ENCODE measurements around the gene ZNF225.
"Not testable (repeated sequence)": the region's sequence is repeated elsewhere in the genome, so short reads cannot be mapped to it uniquely, and the experiment has no call there.

The ZNF225 gene

GRCh38 chr19:44113138-44113783 is at the start of gene ZNF225:
Gene ZNF225 (plus strand): TSS chr19:44113399. CDS start chr19:44115828, 2,429 bp downstream.
- peak in 57 of 58 donors; percentile 68 to 100 (median 97) for DNase-seq

GRCh38 chr19:44066305-44066704 is 46.9 kb upstream of the ZNF225 start:
- no peak for DNase-seq

- no peak for DNase-seq
These were observed 43.8 kb upstream of the ZNF225 start for GRCh38 chr19:44069415-44069814.

DNA sequence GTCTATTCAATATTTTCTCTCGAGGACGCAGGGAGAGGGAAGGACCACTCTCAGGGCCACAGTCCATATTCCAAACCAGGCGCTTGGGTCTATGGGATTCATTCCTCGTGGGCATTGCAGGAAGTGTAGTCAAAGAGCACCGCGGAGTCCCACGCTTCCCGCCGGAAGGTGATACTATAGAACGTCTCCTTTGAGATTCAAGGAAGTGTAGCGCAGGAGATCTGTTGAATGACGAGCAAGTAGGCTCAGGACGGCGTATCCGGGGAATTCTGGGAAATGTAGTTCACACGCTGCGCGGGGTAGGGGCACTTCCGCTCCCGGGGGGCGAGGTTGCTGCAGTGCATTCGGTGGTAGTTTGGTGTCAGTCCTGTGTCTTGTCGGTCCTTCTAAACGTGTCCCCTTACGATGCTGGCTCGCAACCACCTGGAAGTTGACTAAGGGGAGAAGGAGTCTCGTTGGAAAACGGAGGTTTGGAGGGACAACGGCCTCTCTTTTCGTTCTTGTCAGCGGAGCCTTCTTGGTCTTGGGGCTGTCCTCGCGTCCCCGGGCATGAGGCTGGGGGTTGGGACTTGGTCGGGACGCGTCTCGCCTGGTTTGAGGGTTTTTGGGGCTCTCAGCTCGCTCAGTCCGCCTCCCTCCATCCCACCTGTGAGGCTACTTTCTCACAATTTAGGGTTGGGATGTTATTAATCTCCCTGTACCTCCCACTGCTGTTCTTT is 41.2 kb upstream of the ZNF225 start, which contains the start of gene ZNF284:
TSS of gene ZNF284 (plus strand) at position 336 of the 719 bp plus-strand sequence. CDS start 4,231 bp downstream, outside the sequence.
- peak in 57 of 58 donors; percentile 34 to 96 (median 85) for DNase-seq

- DNase-seq, result no peak
These were observed 40.4 kb upstream of the ZNF225 start for GRCh38 chr19:44072543-44073401.

- no peak for DNase-seq
These were observed 36.9 kb upstream of the ZNF225 start for GRCh38 chr19:44076325-44076724.

DNA sequence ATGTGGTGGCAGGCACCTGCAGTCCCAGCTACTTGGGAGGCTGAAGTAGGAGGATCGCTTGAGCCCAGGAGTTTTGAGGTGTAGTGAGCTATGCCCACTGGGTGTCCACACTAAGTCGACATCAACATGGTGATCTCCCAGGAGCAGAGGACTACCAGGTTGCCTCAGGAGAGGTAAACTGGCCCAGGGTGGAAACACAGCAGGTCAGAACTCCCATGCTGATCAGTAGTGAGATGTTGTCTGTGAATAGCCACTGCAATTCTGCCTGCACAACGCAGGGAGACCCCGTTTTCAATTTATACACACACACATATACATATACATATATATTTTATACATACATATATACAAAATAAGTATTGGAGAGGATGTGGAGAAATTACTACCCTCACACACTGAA is 21.1 kb upstream of the ZNF225 start:
- DNase-seq, result no peak

DNA sequence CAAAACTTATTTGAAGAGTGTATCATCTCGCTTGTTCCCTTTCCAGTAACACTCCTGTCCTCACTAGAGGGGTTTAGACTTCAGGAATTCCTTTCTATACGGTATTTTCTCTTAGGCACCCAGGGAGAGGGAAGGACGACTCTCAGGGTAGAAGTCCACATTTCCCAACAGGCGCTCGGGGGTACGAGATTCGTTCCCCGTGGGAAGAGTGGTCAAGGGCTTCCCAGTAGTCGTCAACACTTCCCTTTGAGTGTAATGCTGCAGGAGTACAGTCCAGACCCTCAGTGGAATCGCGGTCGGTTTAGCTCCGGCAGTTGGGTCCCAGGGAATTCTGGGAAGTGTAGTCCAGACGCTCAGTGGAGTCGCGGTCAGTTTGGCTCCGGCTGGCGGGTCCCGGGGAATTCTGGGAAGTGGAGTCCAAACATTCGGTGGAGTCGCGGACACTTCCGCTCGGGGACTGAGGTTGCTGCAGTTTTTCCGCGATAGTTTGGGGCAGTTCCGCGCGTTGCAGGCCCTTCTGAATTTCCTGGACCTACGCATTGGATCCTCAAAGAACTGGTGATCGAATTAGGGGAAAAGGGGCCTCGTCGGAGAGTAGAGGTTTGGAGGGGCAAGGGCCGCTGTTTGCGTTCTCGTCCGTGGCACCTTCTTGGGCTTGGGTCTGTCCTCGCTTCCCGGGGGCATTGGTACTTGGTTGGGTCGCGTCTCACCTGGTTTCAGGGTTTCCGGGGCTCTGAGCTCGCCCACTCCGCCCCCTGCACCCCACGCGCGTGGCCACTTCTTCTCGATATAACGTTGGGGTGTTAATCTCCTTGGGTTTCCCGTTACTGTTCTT is 19.1 kb upstream of the ZNF225 start, which contains the start of gene ZNF224:
TSS of gene ZNF224 (plus strand) at position 431 of the 835 bp plus-strand sequence. CDS start 3,513 bp downstream, outside the sequence.
- peak in 57 of 58 donors; percentile 48 to 96 (median 89) for DNase-seq

GRCh38 chr19:44107751-44108150 is 5.4 kb upstream of the ZNF225 start:
- DNase-seq, result no peak

DNA sequence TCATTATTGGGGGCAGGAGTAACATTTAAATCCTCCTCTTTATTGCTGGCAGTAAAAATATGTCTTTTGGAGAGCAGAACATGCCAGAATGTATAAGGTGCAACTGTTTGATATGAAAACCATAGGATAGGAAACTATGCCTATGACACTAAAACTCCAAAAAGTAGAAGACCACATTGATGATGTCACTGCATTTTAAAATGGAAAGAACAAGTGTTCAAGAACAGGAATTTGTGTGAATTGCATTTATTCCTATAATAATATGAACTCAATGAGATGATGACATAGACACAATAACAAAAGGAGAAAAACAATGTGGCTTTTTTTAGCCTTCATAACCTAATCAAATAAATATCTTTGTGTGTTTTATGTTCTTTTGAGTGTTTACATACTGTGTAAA is 3.7 kb upstream of the ZNF225 start:
- DNase-seq, result no peak

DNA sequence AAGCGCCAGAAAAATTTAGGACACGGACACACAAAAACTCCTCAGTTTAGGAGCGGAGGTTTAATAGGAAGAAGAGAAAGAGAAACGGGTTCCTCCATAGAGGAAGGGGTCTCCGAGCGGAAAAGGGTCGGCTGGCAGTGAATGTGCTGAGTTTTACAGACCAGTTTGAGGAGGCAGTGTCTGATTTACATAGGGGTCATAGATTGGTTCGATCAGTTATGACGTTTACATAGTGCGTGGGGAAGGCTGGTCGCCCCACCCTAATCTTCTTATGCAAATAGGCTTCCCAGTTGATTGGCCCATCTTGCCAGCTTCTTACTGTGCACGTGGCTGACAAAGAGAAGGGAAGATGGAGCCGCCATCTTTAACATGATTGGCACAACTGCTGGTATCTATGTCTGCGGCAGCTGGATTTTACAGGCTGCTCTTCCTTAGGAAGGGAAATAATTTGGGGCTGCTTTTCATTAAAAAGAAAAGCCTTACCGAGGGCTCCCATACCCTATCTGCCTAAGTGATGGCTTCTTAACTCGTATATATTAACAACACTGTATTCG is 1.2 kb upstream of the ZNF225 start:
- peak in 8 of 58 donors; percentile 3 to 24 (median 7) for DNase-seq

GRCh38 chr19:44112802-44113137 is 429 bp upstream of the ZNF225 start:
- no peak for DNase-seq

- peak in 6 of 58 donors; percentile 4 to 42 (median 13) for DNase-seq
These were observed 688 bp downstream of the ZNF225 start for GRCh38 chr19:44113784-44114390.

- not testable (repeated sequence) for DNase-seq
These were observed 8.0 kb downstream of the ZNF225 start for GRCh38 chr19:44121162-44121561.

GRCh38 chr19:44131955-44132354 is 18.8 kb downstream of the ZNF225 start:
- no peak for DNase-seq

- peak in 57 of 58 donors; percentile 22 to 92 (median 81) for DNase-seq
These were observed 28.2 kb downstream of the ZNF225 start, which contains the start of gene ZNF234 for GRCh38 chr19:44141191-44142058. Gene ZNF234 (plus strand): TSS chr19:44141554. CDS start chr19:44144633, 3,079 bp downstream.

DNA sequence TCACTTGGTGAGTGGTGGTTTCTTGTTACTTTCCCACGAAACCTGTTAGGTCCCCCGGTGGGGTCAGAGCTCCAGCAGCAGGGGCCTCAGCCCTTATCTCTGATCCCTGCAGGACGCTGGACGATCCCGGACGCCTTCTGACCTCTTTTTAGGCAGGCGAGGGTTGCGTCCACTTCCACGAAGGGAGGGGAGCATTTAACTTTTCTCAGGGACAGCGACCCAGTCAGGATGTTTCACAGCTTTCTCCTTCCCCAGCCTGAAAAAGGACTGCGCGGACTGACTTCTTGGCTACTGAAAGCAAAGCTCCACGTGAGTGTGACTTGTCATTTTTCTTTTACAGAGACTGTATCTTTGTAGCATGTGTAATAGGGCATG is 28.8 kb downstream of the ZNF225 start:
- DNase-seq, result peak in 8 of 58 donors; percentile 0 to 26 (median 10)

DNA sequence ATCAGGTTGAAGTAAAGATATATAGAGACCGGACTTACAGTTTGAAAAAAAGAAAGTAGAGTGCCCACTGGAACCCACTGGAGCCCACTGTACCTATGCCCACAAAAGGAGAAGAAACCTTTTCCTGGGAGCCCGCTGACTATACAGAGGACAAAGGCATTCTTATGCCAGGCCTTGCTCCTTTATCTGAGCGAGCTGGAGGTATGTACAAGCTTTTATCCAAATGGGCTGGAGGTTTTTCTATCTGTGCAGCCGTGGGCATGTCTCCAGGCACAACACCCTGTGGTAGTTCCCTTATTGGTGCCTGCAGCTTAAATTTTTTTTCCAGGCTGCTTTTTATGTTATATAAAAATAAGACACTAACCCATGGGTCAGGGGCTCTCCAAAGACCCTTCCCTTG is 36.6 kb downstream of the ZNF225 start:
- DNase-seq, result no peak

- DNase-seq, result no peak
These were observed 38.3 kb downstream of the ZNF225 start for GRCh38 chr19:44151491-44151890.

Data from anterior cingulate cortex (tissue), 58 donors.